Karpas-422 (cell line): Measurements from ENCODE around the gene TEAD2. TPM values are rescaled to one million over a fixed set of nuclear protein-coding genes. Genes with fewer than 3 reads are reported as not detected.

Experiments used
- DNase-seq: peaks from one replicate; pipeline ENCODE4 v3.0.0-alpha.2; 2015
- H2AFZ ChIP-seq: fragments of 200-600 bp; sonication (generic); 2 replicates; pipeline ENCODE4 v1.6.1; 2014; ENCODE audit warnings: antibody characterized with exemption, low read length, mixed read lengths
- H3K27ac ChIP-seq: fragments of 200-600 bp; sonication (generic); 2 replicates; pipeline ENCODE4 v1.5.1; 2014; ENCODE audit warnings: mild to moderate bottlenecking, low read length, moderate library complexity
- H3K27me3 ChIP-seq: fragments of 200-600 bp; sonication (generic); 2 replicates; pipeline ENCODE4 v1.6.1; 2014; ENCODE audit warnings: low read length, mixed read lengths
- H3K36me3 ChIP-seq: fragments of 200-600 bp; sonication (generic); 2 replicates; pipeline ENCODE4 v1.6.1; 2014; ENCODE audit warnings: low read length, mixed read lengths; ENCODE audit not compliant: insufficient read depth
- H3K4me1 ChIP-seq: fragments of 200-600 bp; sonication (generic); 2 replicates; pipeline ENCODE4 v1.6.1; 2014; ENCODE audit warnings: mild to moderate bottlenecking, low read length, mixed read lengths
- H3K4me2 ChIP-seq: fragments of 200-600 bp; sonication (generic); 2 replicates; pipeline ENCODE4 v1.6.1; 2014; ENCODE audit warnings: low read length, low read depth, mild to moderate bottlenecking; ENCODE audit not compliant: poor library complexity, severe bottlenecking
- H3K4me3 ChIP-seq: fragments of 200-600 bp; sonication (generic); 2 replicates; pipeline ENCODE4 v1.5.1; 2014; ENCODE audit warnings: mild to moderate bottlenecking, antibody characterized with exemption, low read length, mixed read lengths
- H3K79me2 ChIP-seq: fragments of 200-600 bp; sonication (generic); 2 replicates; pipeline ENCODE4 v1.6.1; 2014; ENCODE audit warnings: mild to moderate bottlenecking, low read length, mixed read lengths
- H3K9ac ChIP-seq: fragments of 200-600 bp; sonication (generic); 2 replicates; pipeline ENCODE4 v1.6.0; 2014; ENCODE audit warnings: low read length
- H3K9me2 ChIP-seq: fragments of 200-600 bp; sonication (generic), shearing (Covaris generic); replicated peaks from 2 replicates; pipeline ENCODE4 v1.6.0; 2014; ENCODE audit warnings: mild to moderate bottlenecking, low read length, moderate library complexity; ENCODE audit not compliant: insufficient read depth
- H3K9me3 ChIP-seq: fragments of 300-700, 200-600 bp; sonication (generic); 2 replicates; pipeline ENCODE4 v1.6.1; 2014; ENCODE audit warnings: low read length, mixed read lengths
- H4K20me1 ChIP-seq: fragments of 200-600 bp; sonication (generic); 2 replicates; pipeline ENCODE4 v1.6.1; 2014; ENCODE audit warnings: mild to moderate bottlenecking, antibody characterized with exemption, low read length, low read depth; ENCODE audit not compliant: insufficient read depth
- total RNA-seq: library from RNA; depleted of rRNA; stranded (reverse); fragments of >200 nt; shearing (Covaris generic); gene quantifications from 2 replicates; pipeline ENCODE4 v1.2.3, GENCODE V29; 2014; ENCODE audit warnings: low replicate concordance

The TEAD2 gene
- total RNA-seq, 1 experiment from 2014 or later: 5.5 TPM

DNA sequence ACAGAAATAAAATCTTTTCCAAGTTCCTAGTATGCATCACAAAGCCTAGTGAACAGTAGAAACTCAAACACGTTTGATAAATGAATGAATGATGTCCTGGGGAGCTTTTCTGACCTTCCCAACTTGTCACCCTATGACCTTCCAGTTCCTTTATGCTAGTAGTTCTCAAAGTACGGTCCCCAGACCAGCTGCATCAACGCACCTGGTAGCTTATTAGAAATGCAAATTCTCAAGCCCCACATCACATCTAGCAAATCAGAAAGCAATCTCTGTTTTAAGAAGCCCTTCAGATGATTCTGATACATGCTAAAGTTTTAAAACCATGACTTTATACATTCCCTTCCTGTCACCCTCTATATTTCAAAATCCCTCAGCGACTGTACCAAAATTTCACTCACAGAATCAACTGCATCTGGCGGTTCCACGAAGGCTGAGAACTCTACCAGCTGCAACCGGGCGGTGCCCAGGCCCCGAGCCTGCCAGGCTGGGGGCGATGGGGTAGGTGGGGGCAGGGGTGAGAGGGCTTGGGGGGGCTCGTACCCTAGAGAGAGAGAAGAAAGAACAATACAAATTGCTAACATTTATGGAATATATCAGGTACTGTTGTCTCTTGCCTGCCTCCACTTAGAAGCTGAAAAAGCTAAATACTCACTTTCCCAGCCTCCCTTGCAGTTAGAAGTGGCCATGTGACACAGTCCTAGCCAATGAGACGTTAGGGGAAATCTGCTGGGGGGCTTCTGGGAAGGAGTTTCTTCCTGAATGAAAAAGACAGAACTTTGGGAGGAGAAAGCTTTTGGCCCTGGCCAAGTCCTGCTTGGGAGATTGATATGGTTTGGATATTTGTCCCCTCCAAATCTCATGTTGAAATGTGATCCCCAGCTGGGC, 13.7 kb downstream of the TEAD2 start:
- no peaks in the 10 kb centered on the region for H3K9me2 ChIP-seq
- peaks cover 6% of the 10 kb centered on the region for H3K9me3 ChIP-seq
- H3K4me3 ChIP-seq: peak overlapping the region; percentile 9; the same call in 1 of the 2 replicates
- H4K20me1 ChIP-seq: no peaks in the 10 kb centered on the region
- H3K27me3 ChIP-seq: no peaks in the 10 kb centered on the region
- H3K4me2 ChIP-seq: peak overlapping the region; percentile 42
- H2AFZ ChIP-seq: no peak overlapping the region
- H3K27ac ChIP-seq: peak overlapping the region; percentile 91
- peak; percentile 88 for DNase-seq
- H3K4me1 ChIP-seq: peaks cover 30% of the 10 kb centered on the region
- H3K79me2 ChIP-seq: no peaks in the 10 kb centered on the region
- no peaks in the 10 kb centered on the region for H3K36me3 ChIP-seq
- peak overlapping the region; percentile 50 for H3K9ac ChIP-seq

- H3K4me2 ChIP-seq: peak overlapping the region; percentile 42
- H2AFZ ChIP-seq: peak overlapping the region; percentile 13; the same call in 1 of the 2 replicates
- peak overlapping the region; percentile 91 for H3K27ac ChIP-seq
- no peaks in the 10 kb centered on the region for H4K20me1 ChIP-seq
- H3K9me3 ChIP-seq: peaks cover 6% of the 10 kb centered on the region
- H3K4me1 ChIP-seq: peaks cover 24% of the 10 kb centered on the region
- H3K9ac ChIP-seq: peak overlapping the region; percentile 50
- peak; percentile 94 for DNase-seq
- no peaks in the 10 kb centered on the region for H3K27me3 ChIP-seq
- H3K79me2 ChIP-seq: no peaks in the 10 kb centered on the region
- H3K4me3 ChIP-seq: peak overlapping the region; percentile 9; the same call in 1 of the 2 replicates
- H3K9me2 ChIP-seq: no peaks in the 10 kb centered on the region
- H3K36me3 ChIP-seq: no peaks in the 10 kb centered on the region
These were observed 14.4 kb downstream of the TEAD2 start for GRCh38 chr19:49347835-49348234.

- Histone ChIP-seq H4K20me1 (no peaks in the 10 kb centered on the region), H3K9me2 (no peaks in the 10 kb centered on the region), H3K4me1 (peaks cover 24% of the 10 kb centered on the region), H3K9ac (no peak overlapping the region), H3K9me3 (peaks cover 6% of the 10 kb centered on the region), H3K79me2 (no peaks in the 10 kb centered on the region), H3K4me2 (no peak overlapping the region), H3K4me3 (no peak overlapping the region), H3K36me3 (no peaks in the 10 kb centered on the region), H3K27me3 (no peaks in the 10 kb centered on the region), H2AFZ (no peak overlapping the region), H3K27ac (peak overlapping the region; percentile 91)
- no peak for DNase-seq
These were observed 15.0 kb downstream of the TEAD2 start for GRCh38 chr19:49347191-49347590.

GRCh38 chr19:49344505-49345423, 17.5 kb downstream of the TEAD2 start:
- H3K36me3 ChIP-seq: peaks cover 5% of the 10 kb centered on the region; the same call in 1 of the 2 replicates
- peaks cover 42% of the 10 kb centered on the region for H3K4me1 ChIP-seq
- no peak overlapping the region for H3K9ac ChIP-seq
- no peak overlapping the region for H3K4me3 ChIP-seq
- no peaks in the 10 kb centered on the region for H3K9me2 ChIP-seq
- H3K9me3 ChIP-seq: peaks cover 4% of the 10 kb centered on the region
- no peaks in the 10 kb centered on the region for H3K79me2 ChIP-seq
- H3K4me2 ChIP-seq: no peak overlapping the region
- no peaks in the 10 kb centered on the region for H4K20me1 ChIP-seq
- H3K27me3 ChIP-seq: no peaks in the 10 kb centered on the region
- H2AFZ ChIP-seq: no peak overlapping the region
- peak overlapping the region; percentile 8; the same call in 1 of the 2 replicates for H3K27ac ChIP-seq
- DNase-seq: peak; percentile 68

GRCh38 chr19:49343123-49343522, 19.1 kb downstream of the TEAD2 start:
- Histone ChIP-seq H3K27me3 (no peaks in the 10 kb centered on the region), H2AFZ (no peak overlapping the region), H3K4me2 (no peak overlapping the region), H3K9ac (no peak overlapping the region), H3K79me2 (no peaks in the 10 kb centered on the region), H4K20me1 (no peaks in the 10 kb centered on the region; the same call in 1 of the 2 replicates), H3K9me2 (no peaks in the 10 kb centered on the region), H3K4me3 (no peak overlapping the region), H3K36me3 (peaks cover 10% of the 10 kb centered on the region), H3K9me3 (no peaks in the 10 kb centered on the region), H3K4me1 (peaks cover 47% of the 10 kb centered on the region), H3K27ac (peak overlapping the region; percentile 96)
- peak; percentile 70 for DNase-seq

DNA sequence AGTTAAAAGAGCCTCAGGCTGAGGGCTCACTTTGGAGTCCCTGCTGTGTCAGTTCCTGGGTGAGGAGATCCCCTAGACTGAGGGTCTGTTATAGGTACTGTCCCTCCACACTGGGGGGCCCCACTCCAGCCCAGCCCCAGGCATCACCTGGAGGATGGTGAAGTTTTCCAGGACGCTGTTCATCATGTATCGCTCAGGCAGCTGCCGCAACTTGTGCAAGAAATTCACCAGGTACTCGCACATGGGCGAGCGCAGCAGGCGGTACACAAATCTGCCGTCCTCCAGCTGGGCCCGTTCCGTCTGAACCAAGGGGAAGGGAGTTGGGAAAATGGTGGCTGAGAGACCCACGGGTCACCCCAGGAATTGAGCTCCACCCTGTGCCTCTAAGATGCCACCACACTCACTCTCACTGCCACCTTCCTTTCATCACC, 19.9 kb downstream of the TEAD2 start:
- peak; percentile 77 for DNase-seq
- H4K20me1 ChIP-seq: no peaks in the 10 kb centered on the region; the same call in 1 of the 2 replicates
- H3K9me2 ChIP-seq: no peaks in the 10 kb centered on the region
- H3K4me2 ChIP-seq: no peak overlapping the region
- no peak overlapping the region for H2AFZ ChIP-seq
- H3K4me3 ChIP-seq: no peak overlapping the region
- peaks cover 3% of the 10 kb centered on the region for H3K79me2 ChIP-seq
- H3K36me3 ChIP-seq: peaks cover 14% of the 10 kb centered on the region
- peak overlapping the region; percentile 96 for H3K27ac ChIP-seq
- H3K9me3 ChIP-seq: no peaks in the 10 kb centered on the region
- peaks cover 47% of the 10 kb centered on the region for H3K4me1 ChIP-seq
- no peaks in the 10 kb centered on the region for H3K27me3 ChIP-seq
- no peak overlapping the region for H3K9ac ChIP-seq

- H3K36me3 ChIP-seq: peaks cover 26% of the 10 kb centered on the region
These were observed 21.1 kb downstream of the TEAD2 start for GRCh38 chr19:49340865-49341718.

More at GRCh38 chr19:49340865-49341718, 21.1 kb downstream of the TEAD2 start:
- DNase-seq: peak; percentile 71
- H3K4me2 ChIP-seq: peak overlapping the region; percentile 98
- peak overlapping the region; percentile 96 for H3K27ac ChIP-seq
- H3K4me1 ChIP-seq: peaks cover 53% of the 10 kb centered on the region
- no peaks in the 10 kb centered on the region; the same call in 1 of the 2 replicates for H4K20me1 ChIP-seq
- H3K4me3 ChIP-seq: peak overlapping the region; percentile 53
- no peak overlapping the region for H2AFZ ChIP-seq
- no peaks in the 10 kb centered on the region for H3K27me3 ChIP-seq
- H3K9me2 ChIP-seq: no peaks in the 10 kb centered on the region
- peak overlapping the region; percentile 83 for H3K9ac ChIP-seq
- H3K9me3 ChIP-seq: no peaks in the 10 kb centered on the region
- H3K79me2 ChIP-seq: peaks cover 15% of the 10 kb centered on the region
